NCI-H2196 (cell line): ENCODE data around the gene RYK.

ENCODE experiments used
- DNase-seq: peaks from one replicate; lab custom pipeline; 2025; ENCODE audit not compliant: unreplicated experiment; lab: John Stamatoyannopoulos, UW

The RYK gene

DNA sequence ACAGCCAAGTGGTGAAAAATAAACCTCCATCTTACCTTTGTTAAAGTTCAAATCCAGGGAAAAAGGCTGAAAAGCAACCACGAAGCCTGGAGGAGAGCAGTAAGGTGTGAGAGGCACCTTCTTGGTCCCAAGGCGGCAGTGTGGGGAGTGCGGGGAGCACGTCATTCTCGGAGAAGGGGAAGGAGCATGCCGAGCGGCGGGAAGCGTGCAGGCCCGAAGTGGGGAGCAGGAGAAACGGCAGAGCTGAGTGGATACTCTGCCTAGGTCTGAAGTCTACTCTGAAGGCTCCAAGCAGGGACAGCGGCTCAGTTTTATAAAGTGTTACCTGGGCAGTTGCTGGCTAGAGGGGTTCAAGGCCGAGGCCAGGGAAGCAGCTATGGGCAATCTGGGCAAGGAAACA lies 96.9 kb downstream of the RYK start:
- no peak for DNase-seq

DNA sequence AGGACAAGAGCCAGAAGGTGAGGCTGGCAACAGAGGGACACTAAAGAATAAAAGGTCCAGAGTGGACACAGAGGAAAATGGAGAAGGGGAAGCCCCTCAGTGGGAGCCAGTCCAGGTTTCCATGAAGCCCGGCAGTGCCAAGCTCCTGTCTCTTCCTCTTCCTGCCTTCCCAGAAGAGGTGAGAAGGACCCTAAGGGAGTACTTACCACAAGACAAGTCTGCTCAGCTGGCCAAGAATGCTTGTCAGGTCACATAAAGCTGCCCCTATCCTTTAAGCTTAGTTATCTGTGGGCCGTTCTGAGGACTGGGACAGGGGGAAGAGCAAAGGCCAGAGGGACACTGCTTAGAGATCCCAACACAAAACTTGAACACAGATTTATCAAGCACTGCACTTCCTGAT lies 100.2 kb downstream of the RYK start:
- DNase-seq = no peak

DNA sequence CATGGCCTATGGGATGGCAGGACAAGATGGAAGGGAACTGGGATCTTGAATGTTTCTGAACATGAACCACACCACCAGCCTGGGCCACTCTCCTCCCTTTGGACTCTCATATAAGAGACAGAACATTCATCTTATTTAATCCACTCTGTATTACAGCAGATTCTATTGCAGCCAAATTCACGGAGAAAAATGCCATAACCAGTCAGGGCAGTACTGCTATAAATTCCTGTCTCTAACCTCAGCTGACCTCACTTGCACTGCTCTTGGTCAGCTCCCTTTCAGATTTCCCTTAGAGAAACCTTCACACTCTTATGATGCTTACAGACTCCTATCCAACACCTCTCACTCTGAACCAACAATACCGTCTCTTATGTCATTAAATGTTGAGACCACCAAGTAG lies 101.4 kb downstream of the RYK start:
- DNase-seq = no peak

DNA sequence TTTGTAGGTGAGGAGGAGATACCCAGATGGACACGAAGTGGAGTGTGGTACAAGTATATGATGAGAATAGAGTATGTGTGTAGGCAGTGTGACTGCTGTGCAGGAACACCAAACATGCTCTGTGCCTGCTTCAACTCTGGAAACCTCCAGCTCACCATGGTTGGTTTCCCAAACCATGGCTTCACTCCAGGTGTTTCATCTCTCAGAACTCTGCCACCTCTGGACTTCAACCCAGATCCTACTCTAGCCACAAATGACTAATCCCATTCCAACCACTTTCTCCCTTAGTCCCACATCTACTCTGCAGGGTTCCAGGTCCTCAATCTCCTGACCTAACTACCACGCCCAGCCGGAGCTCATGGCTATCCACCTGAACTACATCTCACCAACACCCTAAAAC lies 102.1 kb downstream of the RYK start:
- no peak for DNase-seq

DNA sequence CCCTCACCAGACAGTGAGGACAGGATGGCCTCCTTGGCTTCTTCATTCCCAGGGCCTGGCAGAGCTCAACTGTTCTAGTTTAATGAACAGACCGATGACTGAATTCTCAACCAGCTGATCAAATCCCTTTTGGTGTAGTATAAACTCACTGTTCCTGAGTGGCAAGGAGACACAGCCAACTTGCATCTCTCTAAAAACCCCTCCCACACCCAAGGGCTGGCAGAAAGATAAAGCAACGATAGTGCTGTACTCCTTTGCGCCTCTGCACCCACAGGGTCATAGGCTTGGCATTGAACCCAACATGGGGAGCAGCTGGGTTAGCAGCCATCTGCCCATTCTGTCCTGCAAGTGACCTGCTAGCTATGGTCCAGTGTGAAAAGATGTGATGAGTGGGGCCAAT lies 103.2 kb downstream of the RYK start:
- no peak for DNase-seq

DNA sequence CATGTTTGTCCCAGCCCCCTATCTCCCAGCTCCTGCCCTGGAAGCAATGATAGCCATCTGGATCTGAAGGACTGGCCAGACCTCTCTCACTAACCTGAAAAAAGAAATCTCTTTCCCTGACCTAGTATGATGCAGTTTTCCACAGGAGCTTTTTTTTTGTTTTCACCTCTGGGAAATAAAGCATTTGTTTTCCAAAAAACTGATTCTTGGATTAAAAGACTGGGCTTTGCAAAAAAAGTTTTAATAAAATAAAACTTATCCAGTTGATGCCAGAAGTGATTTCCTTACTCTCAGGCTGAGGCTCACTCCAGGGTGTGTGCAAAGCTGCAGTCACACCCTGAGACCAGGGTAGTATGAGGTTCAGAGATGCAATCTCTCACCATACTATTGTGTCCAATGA lies 104.0 kb downstream of the RYK start:
- no peak for DNase-seq

DNA sequence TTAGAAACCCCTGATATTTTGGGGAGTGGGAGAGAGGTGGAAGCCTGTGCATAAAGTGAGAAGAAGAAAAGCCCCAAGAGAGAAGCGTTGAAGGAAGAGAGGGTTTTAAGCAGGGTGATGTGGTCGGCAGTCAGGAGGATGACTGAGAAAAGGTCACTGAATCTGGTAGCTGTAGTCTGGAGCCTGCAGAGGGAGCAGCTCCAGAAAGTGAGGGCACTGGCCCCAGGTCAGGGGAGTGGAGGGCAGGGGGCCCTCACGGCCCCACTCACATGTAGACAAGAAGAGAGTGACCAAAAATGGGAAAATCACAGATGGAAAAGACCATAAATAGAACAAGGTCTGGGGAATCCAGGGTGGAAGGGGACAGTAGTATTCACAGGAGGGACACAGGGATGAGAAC lies 105.5 kb downstream of the RYK start:
- DNase-seq = no peak

DNA sequence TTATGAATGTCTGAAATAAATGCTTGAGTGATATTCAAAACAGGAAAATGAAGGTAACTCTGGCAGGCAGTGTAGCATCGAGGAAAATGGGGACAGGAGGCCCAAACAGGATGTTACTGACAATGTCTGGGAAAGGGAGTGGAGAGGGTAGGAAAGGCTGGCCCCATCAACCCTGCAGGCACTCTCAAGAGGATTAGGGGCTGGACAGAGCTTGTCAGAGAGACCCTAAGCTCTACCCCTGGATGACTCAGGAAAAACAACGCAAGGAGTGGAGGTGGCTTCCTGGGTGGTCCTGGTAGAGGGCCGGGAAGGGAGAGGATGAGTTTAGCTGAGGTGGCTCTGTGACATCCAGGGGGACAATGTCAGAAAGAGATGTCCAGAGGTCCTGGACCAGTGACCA lies 106.0 kb downstream of the RYK start:
- DNase-seq = no peak

DNA sequence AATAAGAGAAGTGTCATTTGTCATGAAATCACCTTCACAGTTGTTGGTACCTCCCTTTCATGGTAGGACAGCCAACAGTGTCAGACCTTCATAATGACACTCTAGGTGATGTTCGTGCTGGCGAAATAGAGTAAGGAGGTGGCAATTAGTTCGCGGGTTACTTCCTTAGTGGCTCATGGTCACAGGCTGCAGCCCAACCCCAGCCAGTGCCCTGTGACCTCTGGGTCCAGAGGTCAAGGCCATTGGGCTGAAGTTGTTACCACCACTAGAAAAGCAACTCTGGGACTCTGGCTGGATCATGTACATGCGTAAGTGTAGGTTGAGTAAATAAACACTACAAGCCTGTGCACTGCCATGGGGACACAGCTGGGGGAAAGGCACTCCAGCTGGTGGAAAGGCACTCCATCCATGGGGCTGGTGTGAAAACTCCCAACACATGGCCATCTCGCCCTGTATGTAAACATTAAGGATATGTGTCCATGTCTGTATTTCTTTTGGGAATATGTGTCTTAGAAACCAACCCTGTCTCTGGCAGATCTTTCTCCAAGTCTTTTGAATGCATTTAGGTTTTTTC lies 106.7 kb downstream of the RYK start:
- no peak for DNase-seq

DNA sequence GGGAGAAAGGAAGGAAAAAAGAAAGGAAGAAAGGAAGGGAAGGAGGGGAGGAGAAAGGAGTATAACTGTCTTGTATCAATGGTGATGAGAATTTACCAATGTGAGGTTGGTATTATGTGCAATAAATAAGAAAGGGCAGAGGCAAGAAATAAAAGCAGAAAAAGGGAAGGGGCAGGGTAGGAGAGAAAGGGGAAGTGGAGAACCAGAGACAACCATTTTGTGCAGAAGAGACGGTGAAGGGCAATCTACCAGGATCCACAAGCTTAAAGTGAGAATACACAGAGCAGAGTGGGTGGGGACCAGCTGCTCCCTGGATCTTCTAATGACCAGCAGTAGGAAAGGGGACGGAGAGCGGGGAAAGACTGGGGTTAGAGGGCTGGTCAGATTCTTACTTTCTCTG lies 114.1 kb downstream of the RYK start:
- no peak for DNase-seq

DNA sequence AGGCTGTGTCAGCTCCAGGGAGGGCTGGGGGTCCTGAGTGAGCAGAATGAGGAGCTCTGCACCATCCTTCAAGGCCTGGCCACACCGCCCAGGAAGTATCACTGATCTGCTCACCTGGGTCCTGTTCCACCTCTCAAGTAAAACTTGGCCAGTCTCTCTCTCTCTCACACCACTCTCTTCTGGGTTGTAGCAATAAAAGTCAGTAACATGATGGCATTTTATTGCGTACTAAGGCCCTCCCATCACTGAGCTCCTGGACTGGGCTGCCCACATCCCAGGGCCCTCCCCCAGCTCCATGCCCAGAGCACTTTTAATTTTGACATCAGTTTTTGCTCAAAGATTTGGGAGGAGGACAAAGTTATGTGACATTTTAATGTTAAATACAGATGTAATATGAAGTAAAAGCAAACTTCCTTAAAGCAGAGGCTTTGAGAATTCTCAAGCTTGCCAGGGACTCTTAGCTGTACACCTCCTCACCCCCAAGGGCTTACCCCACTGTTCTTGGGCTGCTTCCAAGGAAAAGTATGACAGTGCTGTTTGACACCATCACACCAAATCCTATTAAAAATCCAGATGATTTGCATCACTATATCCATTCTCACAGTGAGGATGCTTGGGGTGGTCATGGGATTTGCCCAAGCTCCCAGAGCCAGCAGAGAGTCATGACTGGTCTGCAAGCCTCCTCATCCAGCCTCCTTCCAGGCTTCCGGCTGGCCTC lies 115.8 kb downstream of the RYK start:
- no peak for DNase-seq

DNA sequence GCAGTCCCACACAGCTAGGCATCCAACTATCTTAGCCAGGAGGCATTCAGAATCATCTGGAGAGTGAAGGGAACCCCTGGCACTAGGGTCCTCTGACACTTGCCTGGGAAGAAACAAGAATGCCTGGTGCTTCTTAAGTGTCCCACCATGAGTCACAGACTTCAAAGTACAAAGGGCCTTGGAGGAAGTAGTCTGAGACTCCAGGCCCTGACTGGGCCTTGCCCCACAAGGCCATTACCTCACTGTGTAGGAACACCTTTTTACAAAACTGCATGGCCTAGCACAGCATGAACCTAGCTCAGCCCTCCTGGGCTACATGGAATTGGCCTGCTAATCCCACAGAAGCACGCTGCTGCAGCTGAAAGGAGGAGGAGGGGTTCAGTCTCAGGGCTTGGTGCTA lies 116.4 kb downstream of the RYK start:
- DNase-seq = no peak

DNA sequence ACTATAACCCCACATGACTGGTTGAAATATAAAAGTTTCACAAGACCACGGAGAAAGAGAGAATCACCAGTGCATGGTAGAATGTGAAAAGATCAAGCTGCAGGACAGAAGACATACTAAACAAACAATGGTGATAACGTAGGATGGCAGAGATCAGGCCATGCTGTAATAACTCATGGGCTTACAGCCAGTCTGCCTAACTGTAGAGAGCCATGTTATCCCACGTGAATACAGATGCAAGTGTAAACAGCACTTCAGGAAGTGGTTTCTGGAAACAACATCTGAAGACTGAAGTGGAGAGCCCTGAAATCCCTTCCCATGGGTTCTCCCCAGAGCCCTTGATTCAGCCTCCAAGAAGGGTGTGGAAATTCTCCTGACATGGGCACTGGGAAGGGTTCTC lies 117.7 kb downstream of the RYK start:
- DNase-seq = no peak

DNA sequence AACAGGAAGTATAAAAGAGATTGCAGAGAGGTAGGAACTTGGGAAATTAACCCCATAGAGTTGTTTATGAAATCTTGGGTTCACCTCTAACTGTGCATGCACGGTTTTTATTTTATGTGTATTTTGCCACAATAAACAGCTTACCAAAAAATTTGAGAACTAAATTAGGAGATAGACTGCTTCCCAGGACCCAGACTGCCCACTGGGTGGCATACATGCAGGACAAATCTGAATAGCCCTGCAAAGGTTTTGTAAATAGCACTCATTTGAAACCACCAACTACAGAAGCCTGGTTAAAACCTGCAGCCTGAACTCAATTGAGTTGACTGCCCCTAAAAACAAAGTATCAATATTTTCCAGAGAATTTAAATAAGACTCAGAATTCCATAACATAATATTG lies 124.5 kb downstream of the RYK start:
- DNase-seq = no peak

DNA sequence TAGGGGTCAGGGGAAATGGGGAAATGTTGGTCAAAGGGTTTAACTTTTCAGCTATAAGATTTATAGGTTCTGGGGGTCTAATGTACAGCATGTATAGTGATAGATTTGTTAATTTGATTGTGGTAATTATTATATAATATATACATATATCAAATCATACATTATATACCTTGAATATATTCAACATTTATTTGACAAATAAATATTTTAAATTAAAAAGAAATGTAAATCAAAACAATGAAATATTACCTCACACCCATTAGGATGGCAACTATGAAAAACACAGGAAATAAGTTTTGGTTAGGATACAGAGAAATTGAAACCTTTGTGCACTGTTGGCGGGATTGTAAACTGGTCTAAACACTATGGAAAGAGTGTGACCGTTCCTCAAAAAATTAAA lies 135.9 kb downstream of the RYK start:
- no peak for DNase-seq

DNA sequence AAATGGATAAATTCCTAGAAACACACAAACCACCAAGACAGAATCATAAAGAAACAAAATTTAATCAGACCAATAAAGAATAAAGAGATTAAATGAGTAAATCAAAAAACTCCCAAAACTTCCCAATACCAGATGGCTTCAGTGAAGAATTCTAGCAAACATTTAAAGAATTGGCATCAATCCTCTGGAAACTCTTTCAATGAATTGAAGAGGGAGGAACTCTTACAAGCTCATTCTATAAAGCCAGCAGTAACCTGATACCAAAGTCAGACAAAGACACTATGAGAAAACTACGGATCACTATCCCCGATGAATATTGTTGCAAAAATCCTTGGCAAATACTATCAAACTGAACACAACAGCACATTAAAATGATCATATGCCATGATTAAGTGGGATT lies 139.0 kb downstream of the RYK start:
- DNase-seq = no peak

DNA sequence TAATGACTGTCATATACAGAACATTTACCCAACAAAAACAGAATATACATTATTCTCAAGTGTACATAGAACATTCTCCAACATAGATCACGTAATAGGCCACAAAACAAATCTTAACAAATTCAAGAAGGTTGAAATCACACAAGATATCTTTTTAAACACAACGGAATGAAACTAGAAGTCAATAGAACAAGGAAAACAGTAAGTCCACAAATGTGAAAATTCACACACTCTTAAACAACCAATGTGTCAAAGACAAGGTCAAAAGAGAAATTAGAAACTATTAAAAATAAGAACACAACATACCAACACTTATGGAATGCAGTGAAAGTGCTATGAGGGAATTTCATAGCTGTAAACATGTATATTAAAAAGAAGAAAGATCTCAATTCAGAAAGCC lies 139.7 kb downstream of the RYK start:
- DNase-seq = no peak
